ENCODE results near the gene CLHC1. TPM values are rescaled to one million over a fixed set of nuclear protein-coding genes. Genes with fewer than 3 reads are reported as not detected.
"Not testable (repeated sequence)": the region's sequence is repeated elsewhere in the genome, so short reads cannot be mapped to it uniquely, and the experiment has no call there.

Gene CLHC1
- polyA plus RNA-seq, 4 donors, result 3.2 to 16.2 (median 3.5) TPM

DNA sequence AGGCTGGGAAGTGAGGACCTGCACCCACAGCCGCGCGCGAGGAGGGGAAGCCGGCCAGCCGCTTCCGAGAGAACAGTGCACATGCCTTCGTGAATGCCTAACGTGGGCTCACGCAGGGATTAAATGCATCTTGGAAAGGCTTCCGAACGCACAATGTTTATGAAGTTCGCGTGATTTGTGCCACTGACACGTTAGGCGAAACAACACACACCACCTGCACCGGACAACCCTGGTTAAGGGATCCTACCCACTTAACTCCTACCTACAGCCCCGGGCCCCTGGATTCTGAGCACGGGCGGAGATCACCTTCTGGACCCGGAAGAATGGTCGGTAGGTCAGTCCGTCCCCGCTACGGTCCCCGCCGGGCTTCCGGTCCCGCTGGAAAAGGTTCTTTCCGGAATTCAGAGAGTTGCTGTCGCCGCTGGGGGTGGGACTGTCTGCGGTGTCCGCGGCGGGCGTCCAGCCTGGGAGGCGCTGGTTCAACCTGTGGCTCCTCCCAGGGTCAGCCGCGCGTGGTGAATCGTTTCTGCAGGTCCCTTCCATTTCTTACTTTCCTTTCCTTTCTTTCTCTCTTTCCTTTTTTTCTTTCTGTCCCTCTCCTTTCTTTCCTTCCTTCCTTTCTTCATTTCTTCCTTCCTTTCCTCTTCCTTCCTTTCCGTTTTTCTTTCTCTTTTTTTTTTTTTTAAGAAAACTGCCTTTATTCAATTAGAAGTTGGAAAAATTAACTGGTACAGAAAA is 37.0 kb upstream of the CLHC1 start, which contains the start of gene MTIF2:
Gene MTIF2, minus strand, starts transcription at position 325 of the 738 bp plus-strand sequence. CDS start 5,373 bp downstream, outside the sequence.
- peak; percentile 95 to 97 for DNase-seq
- no peak for FAIRE-seq
- Histone ChIP-seq H3K27ac (ENCODE audit: low read depth in 1 of 3, low read length in 2 of 3) (peak within 1 kb of the TSS; percentile 77 to 100 (median 95)), H3K36me3 (ENCODE audit: control insufficient read depth in 3 of 3, insufficient read depth in 2 of 3, low read depth in 1 of 3, low read length in 3 of 3) (peaks cover 3 to 23% (median 4%) of the 10 kb centered on the region in 3 donors), H3K4me3 (ENCODE audit: low read depth in 1 of 3, low read length in 3 of 3) (peak within 1 kb of the TSS; percentile 72 to 76 (median 73)), H3K27me3 (ENCODE audit: control insufficient read depth in 3 of 3, insufficient read depth in 3 of 3, low read length in 3 of 3) (no peaks in the 10 kb centered on the region), H3K9me3 (ENCODE audit: control insufficient read depth in 2 of 2, insufficient read depth in 1 of 2, low read depth in 1 of 2, low read length in 1 of 2) (no peaks in the 10 kb centered on the region), H3K4me1 (ENCODE audit: control insufficient read depth in 3 of 3, insufficient read depth in 2 of 3, low read depth in 1 of 3, low read length in 2 of 3) (peaks cover 0 to 4% (median 4%) of the 10 kb centered on the region in 3 donors)
- WGBS, 3 donors, result 0% methylated on average over 43 of the region's 43 CpGs

DNA sequence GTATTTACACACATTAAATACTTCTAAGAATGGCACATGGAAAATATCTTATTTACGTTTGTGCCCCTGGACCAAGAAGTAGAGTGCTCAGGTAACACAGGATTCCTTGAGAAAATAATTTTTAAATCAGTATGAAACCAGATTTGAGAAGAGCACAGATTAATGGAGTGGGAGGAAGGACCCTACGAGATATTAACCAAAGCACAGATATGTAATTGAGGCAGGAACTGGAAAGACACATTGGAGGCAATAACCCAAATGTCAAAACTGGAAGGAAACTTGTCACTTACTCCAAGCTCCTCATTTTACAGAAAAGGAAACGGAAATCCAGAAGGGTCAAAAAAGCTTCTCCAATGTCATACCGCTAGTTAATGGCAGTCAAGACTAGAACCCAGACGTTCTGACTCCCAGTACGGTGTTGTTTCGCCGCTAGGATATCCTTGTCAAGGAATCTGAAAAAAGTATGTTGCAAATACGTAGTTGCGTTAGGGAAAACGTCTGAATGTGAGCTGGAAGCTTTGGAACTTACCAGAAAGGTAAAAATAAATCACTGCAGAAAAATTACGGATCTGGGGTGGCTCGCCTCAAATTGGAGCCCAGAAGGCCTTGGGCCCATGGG is 36.3 kb upstream of the CLHC1 start:
- no peaks in the 10 kb centered on the region for H3K9me3 ChIP-seq (ENCODE audit: control insufficient read depth in 2 of 2, insufficient read depth in 1 of 2, low read depth in 1 of 2, low read length in 1 of 2)

DNA sequence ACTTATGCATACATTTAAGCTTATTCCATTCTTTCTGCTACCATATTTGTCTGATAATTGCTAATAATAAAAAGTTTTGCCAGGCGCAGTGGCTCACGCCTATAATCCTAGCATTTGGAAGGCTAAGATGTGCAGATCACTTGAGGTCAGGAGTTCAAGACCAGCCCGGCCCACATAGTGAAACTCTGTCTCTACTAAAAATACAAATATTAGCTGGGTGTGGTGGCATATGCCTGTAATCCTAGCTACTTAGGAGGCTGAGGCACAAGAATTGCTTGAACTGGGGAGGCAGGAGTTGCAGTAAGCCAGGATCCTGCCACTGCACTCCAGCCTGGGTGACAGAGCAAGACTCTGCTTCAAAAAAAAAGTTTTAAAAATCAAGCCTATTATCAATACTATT is 27.5 kb upstream of the CLHC1 start:
- H3K9me3 ChIP-seq (ENCODE audit: control insufficient read depth in 2 of 2, insufficient read depth in 1 of 2, low read depth in 1 of 2, low read length in 1 of 2), result not testable (repeated sequence)

More for the DNA sequence above, 36.3 kb upstream of the CLHC1 start:
- peaks cover 0 to 4% (median 4%) of the 10 kb centered on the region in 3 donors for H3K4me1 ChIP-seq (ENCODE audit: control insufficient read depth in 3 of 3, insufficient read depth in 2 of 3, low read depth in 1 of 3, low read length in 2 of 3)
- FAIRE-seq (no peak), DNase-seq (peak in 1 of 2 donors; percentile 30)
- peak overlapping the region; percentile 77 to 100 (median 95) for H3K27ac ChIP-seq (ENCODE audit: low read depth in 1 of 3, low read length in 2 of 3)
- no peaks in the 10 kb centered on the region for H3K27me3 ChIP-seq (ENCODE audit: control insufficient read depth in 3 of 3, insufficient read depth in 3 of 3, low read length in 3 of 3)
- H3K4me3 ChIP-seq (ENCODE audit: low read depth in 1 of 3, low read length in 3 of 3), result peak overlapping the region; percentile 72 to 76 (median 73)
- WGBS, 3 donors, result 5 to 15% (median 8%) methylated on average over 13 of the region's 13 CpGs
- H3K36me3 ChIP-seq (ENCODE audit: control insufficient read depth in 3 of 3, insufficient read depth in 2 of 3, low read depth in 1 of 3, low read length in 3 of 3), result peaks cover 4 to 26% (median 7%) of the 10 kb centered on the region in 3 donors

DNA sequence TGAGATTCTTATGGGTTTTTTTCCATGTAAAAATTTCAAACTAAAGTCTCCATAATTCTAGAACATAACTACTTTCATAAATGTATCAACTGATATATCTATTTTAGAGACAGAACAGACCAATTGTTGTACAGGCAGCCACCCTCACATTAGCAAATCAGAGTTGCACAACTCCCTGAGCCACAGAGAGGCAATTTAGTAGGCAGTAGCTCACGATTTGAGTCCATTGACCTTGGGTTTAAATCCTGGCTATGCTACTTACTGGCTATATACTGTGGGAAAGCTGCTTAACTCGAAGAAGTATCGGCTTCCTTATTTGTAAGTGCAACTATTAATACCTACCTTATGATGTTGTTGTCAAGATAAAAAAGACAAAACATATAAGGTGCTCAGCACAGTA is 20.7 kb upstream of the CLHC1 start:
- no peaks in the 10 kb centered on the region for H3K27me3 ChIP-seq (ENCODE audit: control insufficient read depth in 3 of 3, insufficient read depth in 3 of 3, low read length in 3 of 3)
- H3K9me3 ChIP-seq (ENCODE audit: control insufficient read depth in 2 of 2, insufficient read depth in 1 of 2, low read depth in 1 of 2, low read length in 1 of 2), result no peaks in the 10 kb centered on the region
- H3K27ac ChIP-seq (ENCODE audit: low read depth in 1 of 3, low read length in 2 of 3), result no peak overlapping the region
- FAIRE-seq (no peak), DNase-seq (peak in 1 of 2 donors; percentile 41)
- H3K4me3 ChIP-seq (ENCODE audit: low read depth in 1 of 3, low read length in 3 of 3), result no peak overlapping the region
- no peaks in the 10 kb centered on the region for H3K4me1 ChIP-seq (ENCODE audit: control insufficient read depth in 3 of 3, insufficient read depth in 2 of 3, low read depth in 1 of 3, low read length in 2 of 3)
- WGBS, 3 donors, result 73 to 85% (median 81%) methylated on average over 3 of the region's 3 CpGs
- H3K36me3 ChIP-seq (ENCODE audit: control insufficient read depth in 3 of 3, insufficient read depth in 2 of 3, low read depth in 1 of 3, low read length in 3 of 3), result peaks cover 2 to 35% (median 14%) of the 10 kb centered on the region in 3 donors

More for the DNA sequence above, 27.5 kb upstream of the CLHC1 start:
- H3K27ac ChIP-seq (ENCODE audit: low read depth in 1 of 3, low read length in 2 of 3); FAIRE-seq; H3K4me1 ChIP-seq (ENCODE audit: control insufficient read depth in 3 of 3, insufficient read depth in 2 of 3, low read depth in 1 of 3, low read length in 2 of 3); DNase-seq; H3K4me3 ChIP-seq (ENCODE audit: low read depth in 1 of 3, low read length in 3 of 3); H3K27me3 ChIP-seq (ENCODE audit: control insufficient read depth in 3 of 3, insufficient read depth in 3 of 3, low read length in 3 of 3): not testable (repeated sequence)
- 85 to 90% (median 88%) methylated on average over 3 of the region's 3 CpGs for WGBS, 3 donors
- peaks cover 11 to 45% (median 12%) of the 10 kb centered on the region in 3 donors for H3K36me3 ChIP-seq (ENCODE audit: control insufficient read depth in 3 of 3, insufficient read depth in 2 of 3, low read depth in 1 of 3, low read length in 3 of 3)

DNA sequence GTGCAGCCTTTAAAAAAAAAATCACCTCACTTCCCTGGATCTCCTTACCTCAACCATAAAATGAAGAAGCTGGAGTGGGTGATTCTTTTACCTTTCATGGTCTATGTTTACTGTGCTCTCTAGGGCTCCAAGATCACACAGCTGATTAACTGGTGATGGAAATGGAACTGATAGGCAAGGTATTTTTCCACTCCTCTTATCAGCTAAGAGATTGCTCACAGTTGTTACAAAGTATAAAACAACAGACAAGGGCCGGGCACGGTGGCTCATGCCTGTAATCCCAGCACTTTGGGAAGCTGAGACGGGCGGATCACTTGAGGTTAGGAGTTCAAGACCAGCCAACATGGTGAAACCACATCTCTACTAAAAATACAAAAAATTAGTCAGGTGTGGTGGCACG is 14.9 kb upstream of the CLHC1 start:
- WGBS, 3 donors, result 83 to 88% (median 83%) methylated on average over 5 of the region's 5 CpGs
- Histone ChIP-seq H3K36me3 (ENCODE audit: control insufficient read depth in 3 of 3, insufficient read depth in 2 of 3, low read depth in 1 of 3, low read length in 3 of 3) (peaks cover 2 to 36% (median 10%) of the 10 kb centered on the region in 3 donors), H3K4me3 (ENCODE audit: low read depth in 1 of 3, low read length in 3 of 3) (no peak overlapping the region), H3K4me1 (ENCODE audit: control insufficient read depth in 3 of 3, insufficient read depth in 2 of 3, low read depth in 1 of 3, low read length in 2 of 3) (no peaks in the 10 kb centered on the region), H3K9me3 (ENCODE audit: control insufficient read depth in 2 of 2, insufficient read depth in 1 of 2, low read depth in 1 of 2, low read length in 1 of 2) (no peaks in the 10 kb centered on the region), H3K27me3 (ENCODE audit: control insufficient read depth in 3 of 3, insufficient read depth in 3 of 3, low read length in 3 of 3) (no peaks in the 10 kb centered on the region), H3K27ac (ENCODE audit: low read depth in 1 of 3, low read length in 2 of 3) (no peak overlapping the region)
- no peak for DNase-seq
- no peak for FAIRE-seq

DNA sequence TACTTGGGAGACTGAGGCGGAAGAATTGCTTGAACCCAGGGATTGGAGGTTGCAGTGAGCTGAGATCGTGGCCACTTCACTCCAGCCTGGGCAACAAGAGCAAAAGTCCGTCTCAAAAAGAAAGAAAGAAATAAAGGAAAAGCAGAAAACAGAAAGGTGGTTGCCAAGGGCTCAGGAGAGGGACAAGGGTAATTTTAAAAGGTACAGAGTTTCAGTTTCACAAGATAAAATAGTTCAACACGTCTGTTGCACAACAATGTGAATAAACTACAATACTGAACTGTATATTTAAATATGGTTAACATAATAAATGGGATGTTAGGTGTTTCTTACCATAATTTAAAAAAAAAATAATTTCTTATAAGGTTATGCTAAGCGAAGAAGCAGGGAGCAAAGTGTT is 13.3 kb upstream of the CLHC1 start:
- DNase-seq (no peak), FAIRE-seq (no peak)
- peaks cover 2 to 39% (median 10%) of the 10 kb centered on the region in 3 donors for H3K36me3 ChIP-seq (ENCODE audit: control insufficient read depth in 3 of 3, insufficient read depth in 2 of 3, low read depth in 1 of 3, low read length in 3 of 3)
- H3K27ac ChIP-seq (ENCODE audit: low read depth in 1 of 3, low read length in 2 of 3), result no peak overlapping the region
- 75 to 82% (median 82%) methylated on average over 5 of the region's 5 CpGs for WGBS, 3 donors
- H3K4me1 ChIP-seq (ENCODE audit: control insufficient read depth in 3 of 3, insufficient read depth in 2 of 3, low read depth in 1 of 3, low read length in 2 of 3), result no peaks in the 10 kb centered on the region
- no peaks in the 10 kb centered on the region for H3K9me3 ChIP-seq (ENCODE audit: control insufficient read depth in 2 of 2, insufficient read depth in 1 of 2, low read depth in 1 of 2, low read length in 1 of 2)
- H3K27me3 ChIP-seq (ENCODE audit: control insufficient read depth in 3 of 3, insufficient read depth in 3 of 3, low read length in 3 of 3), result no peaks in the 10 kb centered on the region
- no peak overlapping the region for H3K4me3 ChIP-seq (ENCODE audit: low read depth in 1 of 3, low read length in 3 of 3)

DNA sequence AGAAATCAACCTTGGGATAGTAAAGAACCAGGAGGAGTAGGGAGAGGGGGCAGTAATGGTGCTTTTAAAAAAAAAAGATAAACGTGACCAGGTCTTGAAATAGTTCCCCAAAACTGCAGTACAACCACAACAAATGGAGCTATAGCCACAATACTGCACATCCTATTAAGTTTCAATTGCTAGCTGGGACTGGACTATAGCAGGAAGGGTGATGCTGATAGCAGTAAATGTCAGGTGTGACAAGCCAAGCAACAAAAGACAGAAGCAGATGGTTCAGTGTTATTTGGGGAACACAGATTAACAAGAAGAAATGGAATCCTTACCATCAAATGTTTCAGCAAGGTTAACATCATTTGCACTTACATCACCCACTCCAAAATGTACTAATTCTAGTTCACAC is 10.5 kb upstream of the CLHC1 start:
- FAIRE-seq (no peak), DNase-seq (no peak)
- Histone ChIP-seq H3K27me3 (ENCODE audit: control insufficient read depth in 3 of 3, insufficient read depth in 3 of 3, low read length in 3 of 3) (no peaks in the 10 kb centered on the region), H3K27ac (ENCODE audit: low read depth in 1 of 3, low read length in 2 of 3) (no peak overlapping the region), H3K4me3 (ENCODE audit: low read depth in 1 of 3, low read length in 3 of 3) (no peak overlapping the region), H3K4me1 (ENCODE audit: control insufficient read depth in 3 of 3, insufficient read depth in 2 of 3, low read depth in 1 of 3, low read length in 2 of 3) (no peaks in the 10 kb centered on the region), H3K36me3 (ENCODE audit: control insufficient read depth in 3 of 3, insufficient read depth in 2 of 3, low read depth in 1 of 3, low read length in 3 of 3) (peaks cover 2 to 34% (median 7%) of the 10 kb centered on the region in 3 donors), H3K9me3 (ENCODE audit: control insufficient read depth in 2 of 2, insufficient read depth in 1 of 2, low read depth in 1 of 2, low read length in 1 of 2) (no peaks in the 10 kb centered on the region)
- 65 to 73% (median 69%) methylated on average over 1 of the region's 1 CpG for WGBS, 3 donors

DNA sequence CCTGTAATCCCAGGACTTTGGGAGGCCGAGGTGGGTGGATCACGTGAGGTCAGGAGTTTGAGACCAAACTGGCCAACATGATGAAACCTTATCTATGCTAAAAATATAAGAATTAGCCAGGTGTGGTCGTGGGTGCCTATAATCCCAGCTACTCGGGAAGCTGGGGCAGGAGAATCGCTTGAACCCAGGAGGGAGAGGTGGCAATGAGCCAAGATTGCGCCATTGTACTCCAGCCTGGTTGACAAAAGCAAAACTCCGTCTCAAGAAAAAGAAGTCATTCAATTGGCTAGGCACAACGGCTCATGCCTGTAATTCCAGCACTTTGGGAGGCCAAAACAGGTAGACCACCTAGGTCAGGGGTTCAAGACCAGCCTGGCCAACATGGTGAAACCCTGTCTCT is 9.5 kb upstream of the CLHC1 start:
- not testable (repeated sequence) for H3K4me1 ChIP-seq (ENCODE audit: control insufficient read depth in 3 of 3, insufficient read depth in 2 of 3, low read depth in 1 of 3, low read length in 2 of 3); H3K27ac ChIP-seq (ENCODE audit: low read depth in 1 of 3, low read length in 2 of 3); H3K4me3 ChIP-seq (ENCODE audit: low read depth in 1 of 3, low read length in 3 of 3); H3K9me3 ChIP-seq (ENCODE audit: control insufficient read depth in 2 of 2, insufficient read depth in 1 of 2, low read depth in 1 of 2, low read length in 1 of 2); FAIRE-seq; H3K27me3 ChIP-seq (ENCODE audit: control insufficient read depth in 3 of 3, insufficient read depth in 3 of 3, low read length in 3 of 3); DNase-seq
- WGBS, 3 donors, result 94 to 95% (median 95%) methylated on average over 8 of the region's 8 CpGs
- H3K36me3 ChIP-seq (ENCODE audit: control insufficient read depth in 3 of 3, insufficient read depth in 2 of 3, low read depth in 1 of 3, low read length in 3 of 3), result peaks cover 2 to 29% (median 5%) of the 10 kb centered on the region in 3 donors
